IPS-20b (cell line): ENCODE data around the gene FAM162A.
A peak's percentile ranks its signal among the peaks of the same experiment; 100 is the strongest.
"Not testable (repeated sequence)": the region's sequence is repeated elsewhere in the genome, so short reads cannot be mapped to it uniquely, and the experiment has no call there.

Experiments used
- H3K27ac ChIP-seq: one replicate; pipeline ENCODE4 v1.5.1; 2013; ENCODE audit warnings: low read length
- H3K27me3 ChIP-seq: 2 replicates; pipeline ENCODE4 v1.6.1; 2013; ENCODE audit warnings: mild to moderate bottlenecking, low read length, inconsistent platforms; ENCODE audit not compliant: insufficient read depth
- H3K36me3 ChIP-seq: 2 replicates; pipeline ENCODE4 v1.6.1; 2013; ENCODE audit warnings: low read depth, mild to moderate bottlenecking, inconsistent platforms, low read length, moderate library complexity; ENCODE audit not compliant: insufficient read depth
- H3K4me1 ChIP-seq: 2 replicates; pipeline ENCODE4 v1.6.1; 2013; ENCODE audit warnings: mild to moderate bottlenecking, control low read depth, inconsistent platforms, low read length, moderate library complexity; ENCODE audit not compliant: insufficient read depth
- H3K4me3 ChIP-seq: 2 replicates; pipeline ENCODE4 v1.5.1; 2013; ENCODE audit warnings: mild to moderate bottlenecking, low read length, inconsistent platforms
- H3K9ac ChIP-seq: 2 replicates; pipeline ENCODE4 v1.6.1; 2013; ENCODE audit warnings: low read depth, mild to moderate bottlenecking, inconsistent platforms, low read length, moderate library complexity
- H3K9me3 ChIP-seq: 2 replicates; pipeline ENCODE4 v1.6.1; 2013; ENCODE audit warnings: mild to moderate bottlenecking, low read depth, low read length, inconsistent platforms; ENCODE audit not compliant: insufficient read depth

Gene FAM162A

DNA sequence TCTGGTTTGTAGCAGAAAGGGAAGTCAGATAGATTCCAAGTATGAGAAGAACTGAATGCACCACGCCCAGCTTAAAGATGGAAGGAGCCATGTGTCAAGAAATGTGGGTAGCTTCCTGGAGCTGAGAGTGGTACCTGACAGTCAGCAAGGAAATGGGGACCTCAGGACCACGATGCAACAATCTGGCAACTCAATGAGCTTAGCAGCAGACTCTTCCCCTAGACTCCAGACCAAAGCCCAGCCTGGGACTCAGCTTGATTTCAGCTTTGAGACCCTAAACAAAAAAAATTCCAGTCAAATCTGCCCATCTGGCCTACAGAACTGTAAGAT is 25.3 kb upstream of the FAM162A start:
- peaks cover 45% of the 10 kb centered on the region for H3K36me3 ChIP-seq
- no peak overlapping the region for H3K9ac ChIP-seq
- H3K27ac ChIP-seq, result no peak overlapping the region
- no peak overlapping the region for H3K4me3 ChIP-seq
- no peaks in the 10 kb centered on the region for H3K4me1 ChIP-seq
- no peaks in the 10 kb centered on the region for H3K27me3 ChIP-seq
- H3K9me3 ChIP-seq, result no peaks in the 10 kb centered on the region

DNA sequence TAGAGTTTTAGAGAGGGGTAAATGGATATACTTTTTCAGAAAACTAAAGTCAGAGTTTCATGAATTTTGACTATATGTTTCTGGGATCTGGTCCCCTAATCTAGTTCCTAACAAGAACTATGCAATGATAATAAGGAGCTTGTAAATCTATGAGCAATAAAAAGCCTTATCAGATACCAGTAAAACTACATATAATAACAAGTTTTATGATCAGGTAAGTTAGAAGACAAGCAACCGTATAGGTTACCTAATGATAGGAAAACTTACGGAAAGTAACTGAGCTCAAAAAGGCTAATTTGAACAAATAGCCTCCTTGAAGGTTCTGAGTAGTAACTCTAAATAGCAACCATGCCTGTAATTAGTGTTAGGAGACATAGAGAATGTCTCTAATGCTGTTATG is 22.0 kb upstream of the FAM162A start:
- H3K9ac ChIP-seq, result no peak overlapping the region

DNA sequence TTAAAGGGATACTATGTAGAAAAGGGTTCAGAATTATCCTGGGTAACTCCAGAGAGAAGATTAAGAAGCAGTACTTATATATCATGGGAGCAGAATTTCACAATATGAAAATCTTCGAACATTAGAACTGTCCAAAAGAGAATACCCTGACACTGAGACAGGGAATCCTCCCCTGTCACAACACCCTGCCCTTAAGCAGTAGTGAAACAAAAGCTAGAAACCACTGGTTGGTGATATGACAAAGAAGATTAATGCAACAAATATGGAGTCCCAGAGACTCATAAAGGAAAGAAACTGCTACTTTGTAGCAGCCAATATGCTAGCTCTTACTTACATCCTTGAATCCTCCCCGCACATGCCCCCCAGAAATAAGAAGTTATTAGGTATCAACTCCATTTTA is 19.5 kb upstream of the FAM162A start:
- H3K9me3 ChIP-seq, result no peaks in the 10 kb centered on the region
- H3K4me3 ChIP-seq, result no peak overlapping the region
- no peak overlapping the region for H3K9ac ChIP-seq
- peaks cover 89% of the 10 kb centered on the region for H3K36me3 ChIP-seq
- H3K4me1 ChIP-seq, result no peaks in the 10 kb centered on the region
- no peaks in the 10 kb centered on the region for H3K27me3 ChIP-seq
- no peak overlapping the region for H3K27ac ChIP-seq

More for the DNA sequence above, 22.0 kb upstream of the FAM162A start:
- Histone ChIP-seq H3K27ac (no peak overlapping the region), H3K36me3 (peaks cover 77% of the 10 kb centered on the region), H3K4me3 (no peak overlapping the region), H3K27me3 (no peaks in the 10 kb centered on the region), H3K9me3 (no peaks in the 10 kb centered on the region), H3K4me1 (no peaks in the 10 kb centered on the region)

DNA sequence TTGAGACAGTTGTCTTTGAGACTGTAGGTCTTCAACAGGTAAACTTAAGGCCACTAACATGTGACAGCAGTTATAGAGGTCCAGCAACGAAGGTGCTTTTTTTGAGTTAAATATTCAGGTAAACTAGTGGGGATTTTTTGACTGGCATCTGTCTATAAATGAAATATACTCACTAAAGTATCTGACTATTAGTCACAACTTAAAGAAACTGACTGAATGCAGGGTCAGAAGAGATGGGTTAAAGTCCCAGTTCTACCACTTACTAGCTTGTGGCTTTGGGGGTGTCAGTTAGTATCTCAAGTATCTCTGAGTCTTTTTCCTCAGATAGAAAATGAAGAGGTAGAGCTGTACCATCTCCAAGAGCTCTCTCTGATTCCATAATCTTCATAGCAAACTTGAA is 18.9 kb upstream of the FAM162A start:
- Histone ChIP-seq H3K9ac (no peak overlapping the region), H3K27me3 (no peaks in the 10 kb centered on the region), H3K4me1 (no peaks in the 10 kb centered on the region), H3K9me3 (no peaks in the 10 kb centered on the region), H3K36me3 (peaks cover 91% of the 10 kb centered on the region), H3K27ac (no peak overlapping the region), H3K4me3 (no peak overlapping the region)

DNA sequence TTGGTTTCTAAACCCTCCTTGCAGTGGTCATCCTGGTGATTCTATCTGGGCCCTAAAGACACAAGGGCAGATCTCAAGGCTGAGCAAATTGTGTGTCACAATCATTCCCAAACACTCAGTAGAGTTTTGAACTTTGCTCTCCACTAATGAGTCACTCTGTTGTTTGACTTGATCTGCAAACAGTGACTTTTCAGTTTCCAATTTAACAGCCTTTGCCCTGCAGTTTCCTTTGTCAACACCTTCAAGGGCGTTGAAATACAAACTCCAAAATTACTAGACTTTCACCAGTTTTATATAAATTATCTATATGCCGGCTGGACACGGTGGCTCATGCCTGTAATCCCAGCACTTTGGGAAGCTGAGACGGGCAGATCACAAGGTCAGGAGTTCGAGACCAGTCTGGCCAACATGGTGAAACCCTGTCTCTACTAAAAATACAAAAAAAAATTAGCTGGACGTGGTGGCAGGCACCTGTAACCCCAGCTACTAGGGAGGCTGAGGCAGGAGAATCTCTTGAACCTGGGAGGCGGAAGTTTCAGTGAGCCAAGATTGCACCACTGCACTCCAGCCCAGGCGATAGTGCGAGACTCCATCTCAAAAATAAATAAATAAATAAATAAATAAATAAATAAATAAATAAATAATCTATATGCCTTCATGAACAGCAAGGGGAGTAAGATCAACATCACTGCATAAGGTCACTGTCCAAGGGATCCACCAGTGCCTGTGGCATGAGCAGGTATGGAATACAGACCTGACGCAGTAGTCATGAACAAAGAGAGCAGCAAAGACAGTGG is 18.2 kb upstream of the FAM162A start:
- not testable (repeated sequence) for H3K27me3 ChIP-seq, H3K4me1 ChIP-seq, H3K27ac ChIP-seq, H3K4me3 ChIP-seq, H3K9ac ChIP-seq, H3K9me3 ChIP-seq
- H3K36me3 ChIP-seq, result peaks cover 97% of the 10 kb centered on the region

DNA sequence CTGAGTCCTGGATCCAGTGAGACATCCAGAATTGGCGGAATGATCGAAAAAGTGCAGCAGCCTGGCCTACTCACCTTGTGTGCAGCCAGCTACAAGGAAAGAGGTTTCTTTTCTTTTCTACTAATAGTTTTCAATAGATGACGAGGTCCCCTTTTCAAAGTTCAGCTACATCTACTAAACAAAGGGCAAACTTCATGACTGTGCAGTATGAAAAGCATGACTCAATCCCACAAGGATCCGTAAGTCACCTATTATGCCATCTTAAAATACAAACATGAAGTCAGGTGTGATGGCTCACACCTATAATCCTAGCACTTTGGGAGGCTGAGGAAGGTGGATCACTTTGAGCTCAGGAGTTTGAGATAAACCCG is 17.6 kb upstream of the FAM162A start:
- H3K27ac ChIP-seq, result no peak overlapping the region
- H3K9ac ChIP-seq, result no peak overlapping the region
- peaks cover 97% of the 10 kb centered on the region for H3K36me3 ChIP-seq
- no peaks in the 10 kb centered on the region for H3K27me3 ChIP-seq
- no peaks in the 10 kb centered on the region for H3K9me3 ChIP-seq
- H3K4me1 ChIP-seq, result no peaks in the 10 kb centered on the region
- no peak overlapping the region for H3K4me3 ChIP-seq

DNA sequence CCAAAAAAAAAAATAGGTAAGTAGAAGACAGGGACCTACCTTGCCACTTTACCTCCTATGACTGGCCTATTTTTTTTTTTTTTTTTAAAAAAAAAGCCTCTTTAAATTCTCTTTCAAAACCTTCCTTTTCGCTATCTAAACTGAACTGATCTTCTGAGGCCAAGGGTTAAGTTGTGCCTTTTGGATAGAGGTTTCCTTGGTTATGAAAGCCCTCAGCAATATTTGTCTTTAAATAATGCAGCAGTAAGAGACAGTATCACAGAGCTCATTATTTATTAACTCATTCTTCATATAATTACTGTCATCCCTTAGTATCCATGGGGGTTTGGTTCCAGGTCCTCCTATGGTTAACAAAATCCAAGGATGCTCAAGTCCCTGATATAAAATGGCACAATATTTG is 9.9 kb upstream of the FAM162A start:
- Histone ChIP-seq H3K9ac (no peak overlapping the region), H3K9me3 (no peaks in the 10 kb centered on the region), H3K4me1 (no peaks in the 10 kb centered on the region), H3K27ac (no peak overlapping the region), H3K36me3 (peaks cover 38% of the 10 kb centered on the region), H3K27me3 (no peaks in the 10 kb centered on the region), H3K4me3 (no peak overlapping the region)

DNA sequence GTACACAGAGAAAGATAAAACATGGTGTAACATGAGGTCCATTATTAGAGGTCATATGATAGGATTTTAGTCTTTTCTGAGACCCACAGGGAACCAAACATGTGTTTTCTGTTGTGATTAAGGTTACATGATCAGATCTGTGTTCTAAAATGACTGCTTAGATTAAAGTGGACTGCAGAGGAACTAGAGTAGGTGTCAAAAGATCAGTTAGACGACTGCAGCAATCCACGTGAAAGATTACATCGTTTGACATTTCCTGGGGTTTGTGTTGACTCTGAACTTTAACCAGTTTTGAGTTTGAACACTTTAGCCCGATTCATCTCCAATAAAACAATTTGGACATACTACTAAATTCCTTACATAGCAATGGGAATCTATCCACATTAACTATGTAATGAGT is 6.0 kb upstream of the FAM162A start:
- no peaks in the 10 kb centered on the region for H3K27me3 ChIP-seq
- H3K36me3 ChIP-seq, result peaks cover 13% of the 10 kb centered on the region
- no peak overlapping the region for H3K9ac ChIP-seq
- no peaks in the 10 kb centered on the region for H3K9me3 ChIP-seq
- no peak overlapping the region for H3K27ac ChIP-seq
- H3K4me3 ChIP-seq, result no peak overlapping the region
- H3K4me1 ChIP-seq, result no peaks in the 10 kb centered on the region

DNA sequence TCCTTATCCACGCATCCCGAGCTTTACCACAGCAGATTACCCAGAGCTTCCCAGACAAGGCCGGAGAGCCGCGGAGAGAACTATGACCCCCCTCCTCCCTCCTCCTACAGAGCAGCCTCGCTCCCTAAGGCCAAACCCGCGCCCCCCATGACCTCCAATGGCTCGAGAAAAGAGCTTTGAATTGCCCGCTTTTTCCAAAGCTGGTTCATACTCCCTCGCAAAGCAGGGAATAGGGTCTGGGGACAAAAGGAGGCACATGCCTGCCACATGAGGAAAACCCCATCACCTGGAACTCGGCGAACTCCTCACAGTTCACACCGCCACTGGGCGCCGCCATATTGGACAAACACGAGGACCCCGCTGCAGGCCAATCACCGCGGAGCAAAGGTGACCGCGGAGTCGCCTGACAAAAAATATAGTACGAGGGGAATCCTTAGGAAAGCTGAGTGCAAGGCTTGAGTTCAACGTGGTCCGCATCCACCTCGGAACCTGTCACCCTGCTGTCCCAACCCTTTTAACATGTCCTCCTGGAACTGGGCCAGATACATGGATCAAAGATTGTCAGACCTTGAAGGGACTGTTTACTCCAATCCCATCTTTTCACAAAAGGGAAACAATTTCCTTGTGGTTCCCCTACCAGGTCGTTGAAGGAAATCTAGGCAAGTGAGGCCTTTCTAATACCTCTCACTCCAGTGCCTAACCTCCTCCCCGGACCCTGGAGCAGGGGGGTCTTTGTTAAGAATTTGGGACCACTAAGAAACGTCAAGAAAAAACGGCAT is 905 bp upstream of the FAM162A start, which contains the start of gene MIX23:
MIX23 (minus strand) TSS at position 344 of the 779 bp plus-strand sequence; CDS start at position 337, 7 bp downstream.
- Histone ChIP-seq H3K36me3 (peaks cover 15% of the 10 kb centered on the region), H3K9me3 (no peaks in the 10 kb centered on the region), H3K4me3 (peak within 1 kb of the TSS; percentile 96), H3K27ac (peak within 1 kb of the TSS; percentile 15), H3K9ac (peak within 1 kb of the TSS; percentile 95), H3K4me1 (peaks cover 5% of the 10 kb centered on the region; the same call in 1 of the 2 replicates), H3K27me3 (no peaks in the 10 kb centered on the region)

DNA sequence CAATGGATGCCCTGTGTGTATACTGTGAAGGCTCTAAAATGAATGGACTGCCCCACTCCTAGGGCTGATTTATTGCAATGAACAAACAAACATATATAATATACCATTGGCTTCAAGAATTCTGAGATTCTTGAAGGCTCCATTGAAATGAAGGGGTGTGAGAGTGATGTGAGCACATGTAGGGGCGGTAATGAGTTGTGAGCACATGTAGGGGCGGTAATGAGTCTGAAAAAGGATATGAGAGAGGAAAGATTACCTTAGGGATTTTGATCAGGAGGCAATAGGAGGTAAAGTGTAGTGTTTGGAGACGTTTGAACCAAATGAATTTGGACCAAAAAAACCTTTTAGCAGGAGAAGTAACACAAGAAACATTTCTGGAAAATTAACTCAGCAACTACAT is 3.7 kb downstream of the FAM162A start:
- peaks cover 5% of the 10 kb centered on the region; the same call in 1 of the 2 replicates for H3K4me1 ChIP-seq
- 0 out of 2 replicates have a peak, but pooled peaks cover 6% of the 10 kb centered on the region for H3K36me3 ChIP-seq

DNA sequence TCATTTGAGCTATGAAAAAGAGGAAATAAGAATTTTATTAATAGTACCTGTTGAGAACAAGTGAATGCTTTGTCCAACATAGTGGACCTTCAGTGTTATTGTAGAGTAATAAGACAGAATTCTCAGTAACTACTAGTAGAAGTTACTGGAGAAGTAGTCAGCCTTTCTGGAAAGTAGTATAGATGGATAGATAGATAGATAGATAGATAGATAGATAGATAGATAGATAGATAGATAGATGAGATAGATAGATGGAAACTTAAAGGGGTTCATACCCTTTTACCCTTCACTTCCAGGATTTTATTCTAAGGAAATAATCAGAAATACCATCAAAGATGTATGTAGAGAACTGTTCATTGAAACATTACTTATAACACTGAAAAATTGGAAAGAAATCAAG is 5.2 kb downstream of the FAM162A start:
- H3K27me3 ChIP-seq, result no peaks in the 10 kb centered on the region
- H3K9ac ChIP-seq, result no peak overlapping the region
- peaks cover 5% of the 10 kb centered on the region for H3K4me1 ChIP-seq
- H3K9me3 ChIP-seq, result no peaks in the 10 kb centered on the region
- no peak overlapping the region for H3K27ac ChIP-seq
- H3K36me3 ChIP-seq, result 0 out of 2 replicates have a peak, but pooled peaks cover 6% of the 10 kb centered on the region
- no peak overlapping the region for H3K4me3 ChIP-seq

More for the DNA sequence above, 3.7 kb downstream of the FAM162A start:
- Histone ChIP-seq H3K4me3 (no peak overlapping the region), H3K27me3 (no peaks in the 10 kb centered on the region), H3K9ac (no peak overlapping the region), H3K9me3 (no peaks in the 10 kb centered on the region), H3K27ac (no peak overlapping the region)

DNA sequence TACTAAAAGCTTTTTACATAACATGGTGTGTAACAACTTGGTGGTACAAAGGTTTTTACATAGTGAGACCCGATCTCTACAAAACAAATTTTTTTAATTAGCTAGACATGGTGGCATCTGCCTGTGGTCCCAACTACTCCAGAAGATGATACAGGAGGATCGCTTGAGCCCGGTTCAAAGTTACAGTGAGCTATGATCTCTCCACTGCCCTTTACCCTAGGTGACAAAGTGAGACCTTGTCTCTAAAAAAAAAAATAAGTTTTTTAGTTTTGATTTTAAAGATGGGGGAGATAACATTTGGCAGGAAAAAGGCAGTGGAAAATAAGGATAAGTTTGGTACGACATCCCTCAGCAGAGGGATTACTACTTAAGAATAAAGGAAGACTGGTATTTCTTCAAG is 5.9 kb downstream of the FAM162A start:
- H3K36me3 ChIP-seq, result 0 out of 2 replicates have a peak, but pooled peaks cover 6% of the 10 kb centered on the region
- peaks cover 5% of the 10 kb centered on the region; the same call in 1 of the 2 replicates for H3K4me1 ChIP-seq

More for the DNA sequence above, 5.9 kb downstream of the FAM162A start:
- Histone ChIP-seq H3K4me3 (no peak overlapping the region), H3K9me3 (no peaks in the 10 kb centered on the region), H3K27ac (no peak overlapping the region), H3K9ac (no peak overlapping the region), H3K27me3 (no peaks in the 10 kb centered on the region)
